Panc1 (cell line): ENCODE measurements around the gene C9orf85.

Experiments used
- TF ChIP-seq, protein P1 (sequence below): fragments of 450-650 bp; IDR thresholded peaks from 2 replicates; pipeline ENCODE4 v1.5.1; 2017; ENCODE audit warnings: mild to moderate bottlenecking
- TF ChIP-seq, protein P2 (sequence below), 2 experiments: IDR thresholded peaks; 2 replicates each; pipeline ENCODE4 v1.6.1; 2011 to 2012; ENCODE audit warnings: low read depth in 2 of 2, control low read depth in 1 of 2, low read length in 1 of 2, mild to moderate bottlenecking in 1 of 2, moderate library complexity in 1 of 2; ENCODE audit not compliant: insufficient read depth in 1 of 2

DNA sequence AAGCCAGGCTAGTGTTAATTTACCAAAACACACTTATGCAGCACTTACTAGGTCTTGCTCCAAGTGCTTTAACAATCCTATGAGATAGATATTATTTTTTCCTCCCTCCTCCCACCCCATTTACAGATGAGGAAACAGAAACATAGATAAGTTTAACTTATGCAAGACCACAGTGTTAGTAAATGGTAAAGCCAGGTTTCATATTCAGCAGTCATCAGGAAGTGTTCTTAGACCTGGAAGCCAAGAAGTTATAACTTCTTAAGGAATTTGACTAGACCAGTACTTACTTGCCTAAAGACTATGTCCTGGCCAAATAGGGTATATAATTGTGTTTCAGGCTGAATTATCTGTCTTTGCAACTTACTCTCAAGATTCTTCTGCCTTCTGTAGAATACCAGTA lies 16.3 kb upstream of the C9orf85 start:
- TF ChIP-seq, protein P1, sequence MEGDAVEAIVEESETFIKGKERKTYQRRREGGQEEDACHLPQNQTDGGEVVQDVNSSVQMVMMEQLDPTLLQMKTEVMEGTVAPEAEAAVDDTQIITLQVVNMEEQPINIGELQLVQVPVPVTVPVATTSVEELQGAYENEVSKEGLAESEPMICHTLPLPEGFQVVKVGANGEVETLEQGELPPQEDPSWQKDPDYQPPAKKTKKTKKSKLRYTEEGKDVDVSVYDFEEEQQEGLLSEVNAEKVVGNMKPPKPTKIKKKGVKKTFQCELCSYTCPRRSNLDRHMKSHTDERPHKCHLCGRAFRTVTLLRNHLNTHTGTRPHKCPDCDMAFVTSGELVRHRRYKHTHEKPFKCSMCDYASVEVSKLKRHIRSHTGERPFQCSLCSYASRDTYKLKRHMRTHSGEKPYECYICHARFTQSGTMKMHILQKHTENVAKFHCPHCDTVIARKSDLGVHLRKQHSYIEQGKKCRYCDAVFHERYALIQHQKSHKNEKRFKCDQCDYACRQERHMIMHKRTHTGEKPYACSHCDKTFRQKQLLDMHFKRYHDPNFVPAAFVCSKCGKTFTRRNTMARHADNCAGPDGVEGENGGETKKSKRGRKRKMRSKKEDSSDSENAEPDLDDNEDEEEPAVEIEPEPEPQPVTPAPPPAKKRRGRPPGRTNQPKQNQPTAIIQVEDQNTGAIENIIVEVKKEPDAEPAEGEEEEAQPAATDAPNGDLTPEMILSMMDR = no peak
- TF ChIP-seq, protein P2, sequence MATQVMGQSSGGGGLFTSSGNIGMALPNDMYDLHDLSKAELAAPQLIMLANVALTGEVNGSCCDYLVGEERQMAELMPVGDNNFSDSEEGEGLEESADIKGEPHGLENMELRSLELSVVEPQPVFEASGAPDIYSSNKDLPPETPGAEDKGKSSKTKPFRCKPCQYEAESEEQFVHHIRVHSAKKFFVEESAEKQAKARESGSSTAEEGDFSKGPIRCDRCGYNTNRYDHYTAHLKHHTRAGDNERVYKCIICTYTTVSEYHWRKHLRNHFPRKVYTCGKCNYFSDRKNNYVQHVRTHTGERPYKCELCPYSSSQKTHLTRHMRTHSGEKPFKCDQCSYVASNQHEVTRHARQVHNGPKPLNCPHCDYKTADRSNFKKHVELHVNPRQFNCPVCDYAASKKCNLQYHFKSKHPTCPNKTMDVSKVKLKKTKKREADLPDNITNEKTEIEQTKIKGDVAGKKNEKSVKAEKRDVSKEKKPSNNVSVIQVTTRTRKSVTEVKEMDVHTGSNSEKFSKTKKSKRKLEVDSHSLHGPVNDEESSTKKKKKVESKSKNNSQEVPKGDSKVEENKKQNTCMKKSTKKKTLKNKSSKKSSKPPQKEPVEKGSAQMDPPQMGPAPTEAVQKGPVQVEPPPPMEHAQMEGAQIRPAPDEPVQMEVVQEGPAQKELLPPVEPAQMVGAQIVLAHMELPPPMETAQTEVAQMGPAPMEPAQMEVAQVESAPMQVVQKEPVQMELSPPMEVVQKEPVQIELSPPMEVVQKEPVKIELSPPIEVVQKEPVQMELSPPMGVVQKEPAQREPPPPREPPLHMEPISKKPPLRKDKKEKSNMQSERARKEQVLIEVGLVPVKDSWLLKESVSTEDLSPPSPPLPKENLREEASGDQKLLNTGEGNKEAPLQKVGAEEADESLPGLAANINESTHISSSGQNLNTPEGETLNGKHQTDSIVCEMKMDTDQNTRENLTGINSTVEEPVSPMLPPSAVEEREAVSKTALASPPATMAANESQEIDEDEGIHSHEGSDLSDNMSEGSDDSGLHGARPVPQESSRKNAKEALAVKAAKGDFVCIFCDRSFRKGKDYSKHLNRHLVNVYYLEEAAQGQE (IDR thresholded peaks at IDR 0.05; ENCODE audit: insufficient read depth in 1 of 2, low read depth in 2 of 2, low read length in 1 of 2) = no peak
